HFFc6 (cell line): ENCODE data around the gene TSLP. TPM values are rescaled to one million over a fixed set of nuclear protein-coding genes. Genes with fewer than 3 reads are reported as not detected.

Source experiments
- DNase-seq: peaks from one replicate; pipeline ENCODE4 v3.0.0-alpha.2; 2018
- H3K27ac Mint-ChIP-seq: 2 replicates; pipeline ENCODE4 v1.8.0; 2020; ENCODE audit warnings: mild to moderate bottlenecking, mixed read lengths
- H3K27me3 Mint-ChIP-seq: 2 replicates; pipeline ENCODE4 v1.8.0; 2021; ENCODE audit warnings: mild to moderate bottlenecking, moderate library complexity, mixed read lengths; ENCODE audit not compliant: insufficient read depth
- H3K36me3 Mint-ChIP-seq: 2 replicates; pipeline ENCODE4 v1.8.0; 2021; ENCODE audit warnings: low read depth, mixed read lengths
- H3K4me1 Mint-ChIP-seq: 2 replicates; pipeline ENCODE4 v1.8.0; 2020; ENCODE audit warnings: low read depth, mixed read lengths
- H3K4me3 Mint-ChIP-seq: 2 replicates; pipeline ENCODE4 v1.8.0; 2020; ENCODE audit warnings: mild to moderate bottlenecking, moderate library complexity, mixed read lengths
- H3K9me3 Mint-ChIP-seq: 2 replicates; pipeline ENCODE4 v1.8.0; 2020; ENCODE audit warnings: mild to moderate bottlenecking, mixed read lengths
- CTCF ChIP-seq: fragments of 200-600 bp; sonication (generic); IDR thresholded peaks from 2 replicates; pipeline ENCODE4 v1.5.0; 2021; ENCODE audit warnings: antibody characterized with exemption, mild to moderate bottlenecking
- total RNA-seq, 6 experiments: library from RNA; stranded (reverse); fragmentation: NEBNext Ultra II Directional; extraction: Animal tissue kit (Norgen Biotek cat#: 25700); gene quantifications; 2 replicates in 1 of 6; 3 replicates in 5 of 6; pipeline ENCODE4 v1.2.3, GENCODE V29; 2021

Gene TSLP
- total RNA-seq, 6 experiments from 2014 or later: not detected

GRCh38 chr5:111060169-111060568 is 11.3 kb upstream of the TSLP start:
- Mint-ChIP-seq H3K27me3 (peaks cover 2% of the 10 kb centered on the region; the same call in 1 of the 2 replicates), H3K27ac (no peak overlapping the region), H3K4me1 (no peaks in the 10 kb centered on the region), H3K36me3 (no peaks in the 10 kb centered on the region), H3K9me3 (no peaks in the 10 kb centered on the region), H3K4me3 (no peak overlapping the region)
- DNase-seq: no peak
- no peak for TF ChIP-seq CTCF

- H3K4me3 Mint-ChIP-seq: no peak overlapping the region
- no peak overlapping the region for H3K27ac Mint-ChIP-seq
- H3K27me3 Mint-ChIP-seq: peaks cover 2% of the 10 kb centered on the region; the same call in 1 of the 2 replicates
- H3K36me3 Mint-ChIP-seq: no peaks in the 10 kb centered on the region
- DNase-seq: no peak
- no peaks in the 10 kb centered on the region for H3K4me1 Mint-ChIP-seq
- H3K9me3 Mint-ChIP-seq: no peaks in the 10 kb centered on the region
- no peak for TF ChIP-seq CTCF
These were observed 9.9 kb upstream of the TSLP start for GRCh38 chr5:111061618-111062017.

- Mint-ChIP-seq H3K27ac (no peak overlapping the region), H3K9me3 (no peaks in the 10 kb centered on the region), H3K4me1 (no peaks in the 10 kb centered on the region), H3K27me3 (peaks cover 13% of the 10 kb centered on the region), H3K4me3 (no peak overlapping the region), H3K36me3 (no peaks in the 10 kb centered on the region)
- TF ChIP-seq CTCF: peak; percentile 74
- no peak for DNase-seq
These were observed 7.7 kb upstream of the TSLP start for GRCh38 chr5:111063709-111064322.

GRCh38 chr5:111066261-111066938 is 5.1 kb upstream of the TSLP start:
- Mint-ChIP-seq H3K4me3 (no peak overlapping the region), H3K27ac (no peak overlapping the region), H3K36me3 (no peaks in the 10 kb centered on the region), H3K9me3 (no peaks in the 10 kb centered on the region), H3K4me1 (peaks cover 21% of the 10 kb centered on the region), H3K27me3 (peaks cover 22% of the 10 kb centered on the region)
- no peak for TF ChIP-seq CTCF
- no peak for DNase-seq

GRCh38 chr5:111068213-111068612 is 3.3 kb upstream of the TSLP start:
- Mint-ChIP-seq H3K9me3 (no peaks in the 10 kb centered on the region), H3K4me3 (no peak overlapping the region), H3K27ac (no peak overlapping the region), H3K4me1 (peaks cover 24% of the 10 kb centered on the region), H3K27me3 (peaks cover 36% of the 10 kb centered on the region), H3K36me3 (no peaks in the 10 kb centered on the region)
- no peak for TF ChIP-seq CTCF
- no peak for DNase-seq
